Tibial nerve (tissue), 4 donors: ENCODE measurements around the gene CFAP46. TPM values are rescaled to one million over a fixed set of nuclear protein-coding genes. Genes with fewer than 3 reads are reported as not detected.

Experiments used
- DNase-seq, 2 donors: peaks; one replicate each; pipeline ENCODE4 v3.0.0-alpha.2; 2019; ENCODE audit warnings: low spot score in 2 of 2
- H3K27ac ChIP-seq, 4 donors: fragments of 200-600 bp; sonication (generic) in 3 of 4; one replicate each; pipeline ENCODE4 v1.5.1; 2017 to 2019; ENCODE audit warnings: mild to moderate bottlenecking in 1 of 4
- H3K27me3 ChIP-seq, 2 donors: fragments of 200-600 bp; sonication (generic) in 1 of 2; one replicate each; pipeline versions ENCODE4 v1.5.1 to v1.6.0; 2017 to 2019
- H3K36me3 ChIP-seq, 3 donors: fragments of 200-600 bp; sonication (generic); one replicate each; pipeline ENCODE4 v1.5.1; 2018 to 2019
- H3K4me1 ChIP-seq, 4 donors: fragments of 200-600 bp; sonication (generic) in 3 of 4; one replicate each; pipeline ENCODE4 v1.5.1; 2017 to 2019
- H3K4me3 ChIP-seq, 4 donors: fragments of 200-600 bp; sonication (generic) in 3 of 4; one replicate each; pipeline ENCODE4 v1.5.1; 2017 to 2019; ENCODE audit warnings: mild to moderate bottlenecking in 1 of 4, moderate library complexity in 1 of 4
- H3K9me3 ChIP-seq, 4 donors: fragments of 200-600 bp; sonication (generic) in 3 of 4; one replicate each; pipeline ENCODE4 v1.5.1; 2017 to 2019
- EP300 ChIP-seq, 2 donors: sonication (generic); formaldehyde crosslinking; IDR thresholded peaks; one replicate each; pipeline ENCODE4 v1.6.1; 2017; ENCODE audit warnings: antibody characterized with exemption in 2 of 2, mild to moderate bottlenecking in 1 of 2
- POLR2A ChIP-seq, 2 donors: fragments of 450-650 bp; IDR thresholded peaks; one replicate each; pipeline ENCODE4 v1.6.1; 2017; ENCODE audit warnings: antibody characterized with exemption in 2 of 2, mild to moderate bottlenecking in 2 of 2, moderate library complexity in 2 of 2
- WGBS, 2 donors: methylation state at CpG; one replicate each; pipeline ENCODE4 v1.1.5; 2018; 5-methylcytosine and 5-hydroxymethylcytosine counted together
- total RNA-seq, 4 donors: library from RNA; depleted of rRNA; stranded (reverse); fragments of >200 nt; gene quantifications; one replicate each; pipeline ENCODE4 v1.1.0, GENCODE V29; 2016
- TF ChIP-seq, protein P1 (sequence below), 5 experiments: fragments of 200-600 bp in 3 of 5; fragments of 450-650 bp in 2 of 5; sonication (generic) in 3 of 5; IDR thresholded peaks; one replicate each; pipeline ENCODE4 v1.5.1; 2016 to 2019; ENCODE audit warnings: antibody characterized with exemption in 5 of 5, mild to moderate bottlenecking in 3 of 5, moderate library complexity in 2 of 5

The CFAP46 gene
- total RNA-seq, 4 donors from 2014 or later: 0.90 to 1.4 TPM; not detected in 2

DNA sequence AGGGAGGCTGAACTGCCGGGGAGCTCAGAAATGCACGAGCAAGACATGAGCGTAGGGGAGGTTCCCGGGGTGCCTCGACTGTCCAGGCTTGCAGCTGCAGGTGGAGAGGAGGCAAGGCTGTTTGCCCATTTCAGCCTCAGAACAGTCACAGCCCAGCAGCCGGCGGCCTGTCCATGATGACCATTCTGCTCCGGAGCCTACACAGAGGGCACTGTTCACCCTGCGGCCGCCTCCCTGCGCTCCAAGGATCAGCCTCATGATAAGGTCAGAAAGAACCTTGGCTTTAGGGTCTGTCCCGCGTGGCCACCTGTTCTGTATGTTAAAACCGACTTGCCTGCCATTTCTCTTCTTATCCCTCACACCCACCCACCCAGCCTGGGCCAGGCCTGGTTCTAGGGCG lies 21.9 kb upstream of the CFAP46 start:
- Histone ChIP-seq H3K27me3 (peaks cover 0 to 20% of the 10 kb centered on the region in 2 donors), H3K36me3 (no peaks in the 10 kb centered on the region), H3K9me3 (no peaks in the 10 kb centered on the region), H3K27ac (no peak overlapping the region), H3K4me1 (peaks cover 0 to 19% (median 2%) of the 10 kb centered on the region in 4 donors), H3K4me3 (no peak overlapping the region)
- no peak for DNase-seq
- 89 to 90% methylated on average over 15 of the region's 15 CpGs for WGBS, 2 donors
- TF ChIP-seq POLR2A (IDR thresholded peaks at IDR 0.05): no peak
- TF ChIP-seq, protein P1, sequence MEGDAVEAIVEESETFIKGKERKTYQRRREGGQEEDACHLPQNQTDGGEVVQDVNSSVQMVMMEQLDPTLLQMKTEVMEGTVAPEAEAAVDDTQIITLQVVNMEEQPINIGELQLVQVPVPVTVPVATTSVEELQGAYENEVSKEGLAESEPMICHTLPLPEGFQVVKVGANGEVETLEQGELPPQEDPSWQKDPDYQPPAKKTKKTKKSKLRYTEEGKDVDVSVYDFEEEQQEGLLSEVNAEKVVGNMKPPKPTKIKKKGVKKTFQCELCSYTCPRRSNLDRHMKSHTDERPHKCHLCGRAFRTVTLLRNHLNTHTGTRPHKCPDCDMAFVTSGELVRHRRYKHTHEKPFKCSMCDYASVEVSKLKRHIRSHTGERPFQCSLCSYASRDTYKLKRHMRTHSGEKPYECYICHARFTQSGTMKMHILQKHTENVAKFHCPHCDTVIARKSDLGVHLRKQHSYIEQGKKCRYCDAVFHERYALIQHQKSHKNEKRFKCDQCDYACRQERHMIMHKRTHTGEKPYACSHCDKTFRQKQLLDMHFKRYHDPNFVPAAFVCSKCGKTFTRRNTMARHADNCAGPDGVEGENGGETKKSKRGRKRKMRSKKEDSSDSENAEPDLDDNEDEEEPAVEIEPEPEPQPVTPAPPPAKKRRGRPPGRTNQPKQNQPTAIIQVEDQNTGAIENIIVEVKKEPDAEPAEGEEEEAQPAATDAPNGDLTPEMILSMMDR (IDR thresholded peaks at IDR 0.05): no peak
- TF ChIP-seq EP300 (IDR thresholded peaks at IDR 0.05): no peak

DNA sequence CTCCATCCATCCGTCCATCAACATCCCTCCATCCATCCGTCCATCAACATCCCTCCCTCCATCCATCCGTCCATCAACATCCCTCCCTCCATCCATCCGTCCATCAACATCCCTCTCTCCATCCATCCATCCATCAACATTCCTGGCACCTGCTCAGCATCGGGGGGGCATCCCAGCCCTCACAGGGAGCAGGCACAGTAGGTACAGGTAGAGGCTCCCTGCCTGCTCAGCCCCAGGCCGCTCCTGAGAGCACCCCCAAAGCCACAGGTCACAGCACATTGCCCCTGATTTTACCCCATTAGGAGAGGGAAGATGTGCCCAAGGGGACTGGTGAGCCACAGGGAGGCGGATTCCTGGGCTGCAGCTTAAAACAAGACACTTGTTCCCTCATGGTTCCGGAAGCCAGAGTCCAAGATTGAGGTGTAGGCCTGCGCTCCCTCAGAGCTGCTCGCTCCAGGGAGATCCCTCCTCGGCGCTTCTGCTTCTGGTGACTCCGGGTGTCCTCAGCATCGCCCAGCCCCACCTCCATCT lies 21.1 kb upstream of the CFAP46 start:
- 93 to 95% methylated on average over 14 of the region's 14 CpGs for WGBS, 2 donors
- peaks cover 0 to 20% of the 10 kb centered on the region in 2 donors for H3K27me3 ChIP-seq
- no peak overlapping the region for H3K27ac ChIP-seq
- no peak for TF ChIP-seq EP300 (IDR thresholded peaks at IDR 0.05)
- H3K36me3 ChIP-seq: no peaks in the 10 kb centered on the region
- no peak overlapping the region for H3K4me3 ChIP-seq
- H3K4me1 ChIP-seq: peaks cover 0 to 19% (median 2%) of the 10 kb centered on the region in 4 donors
- no peak for DNase-seq
- H3K9me3 ChIP-seq: no peaks in the 10 kb centered on the region

DNA sequence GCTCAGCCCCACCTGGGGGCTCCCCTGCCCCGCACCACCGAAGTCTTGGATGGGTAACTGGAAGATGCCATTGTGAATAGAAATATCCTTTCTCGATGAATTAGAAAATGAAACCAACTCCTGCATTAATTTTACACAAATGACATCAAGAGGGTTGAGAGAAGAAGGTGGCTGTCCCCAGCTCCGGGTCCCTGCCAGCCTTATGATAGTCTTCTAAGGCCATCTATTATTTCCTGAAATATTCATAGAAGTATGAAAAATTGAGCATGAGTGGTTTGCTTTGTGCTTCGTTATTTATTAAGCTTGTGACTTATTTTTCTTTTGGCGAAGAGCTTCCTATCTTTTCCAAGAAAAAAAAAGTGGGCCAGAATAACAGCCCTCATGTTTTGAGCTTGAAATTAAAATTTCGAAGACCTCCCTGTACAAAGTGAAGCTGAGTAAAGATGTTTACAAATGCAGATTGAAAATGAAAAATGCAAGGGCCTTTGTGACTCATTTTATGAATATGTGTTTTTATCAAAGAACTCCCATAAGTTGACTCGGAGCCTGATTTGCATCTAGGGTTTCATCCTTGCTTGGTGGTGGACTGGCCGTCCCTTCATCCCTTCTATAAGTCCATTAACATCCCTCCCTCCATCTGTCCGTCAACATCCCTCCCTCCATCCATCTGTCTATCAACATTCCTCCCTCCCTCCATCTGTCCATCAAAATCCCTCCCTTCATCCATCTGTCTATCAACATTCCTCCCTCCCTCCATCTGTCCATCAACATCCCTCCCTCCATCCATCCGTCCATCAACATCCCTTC lies 20.5 kb upstream of the CFAP46 start:
- peak overlapping the region in 1 of 4 donors; percentile 47 for H3K27ac ChIP-seq
- DNase-seq: no peak
- no peaks in the 10 kb centered on the region for H3K9me3 ChIP-seq
- TF ChIP-seq, protein P1 (IDR thresholded peaks at IDR 0.05): no peak
- TF ChIP-seq POLR2A (IDR thresholded peaks at IDR 0.05) (no peak), EP300 (IDR thresholded peaks at IDR 0.05) (no peak)
- peak overlapping the region; percentile 38 to 66 (median 60) for H3K4me3 ChIP-seq
- H3K27me3 ChIP-seq: peaks cover 0 to 20% of the 10 kb centered on the region in 2 donors
- H3K4me1 ChIP-seq: peaks cover 0 to 19% (median 2%) of the 10 kb centered on the region in 4 donors
- WGBS, 2 donors: 40 to 43% methylated on average over 11 of the region's 11 CpGs
- no peaks in the 10 kb centered on the region for H3K36me3 ChIP-seq

DNA sequence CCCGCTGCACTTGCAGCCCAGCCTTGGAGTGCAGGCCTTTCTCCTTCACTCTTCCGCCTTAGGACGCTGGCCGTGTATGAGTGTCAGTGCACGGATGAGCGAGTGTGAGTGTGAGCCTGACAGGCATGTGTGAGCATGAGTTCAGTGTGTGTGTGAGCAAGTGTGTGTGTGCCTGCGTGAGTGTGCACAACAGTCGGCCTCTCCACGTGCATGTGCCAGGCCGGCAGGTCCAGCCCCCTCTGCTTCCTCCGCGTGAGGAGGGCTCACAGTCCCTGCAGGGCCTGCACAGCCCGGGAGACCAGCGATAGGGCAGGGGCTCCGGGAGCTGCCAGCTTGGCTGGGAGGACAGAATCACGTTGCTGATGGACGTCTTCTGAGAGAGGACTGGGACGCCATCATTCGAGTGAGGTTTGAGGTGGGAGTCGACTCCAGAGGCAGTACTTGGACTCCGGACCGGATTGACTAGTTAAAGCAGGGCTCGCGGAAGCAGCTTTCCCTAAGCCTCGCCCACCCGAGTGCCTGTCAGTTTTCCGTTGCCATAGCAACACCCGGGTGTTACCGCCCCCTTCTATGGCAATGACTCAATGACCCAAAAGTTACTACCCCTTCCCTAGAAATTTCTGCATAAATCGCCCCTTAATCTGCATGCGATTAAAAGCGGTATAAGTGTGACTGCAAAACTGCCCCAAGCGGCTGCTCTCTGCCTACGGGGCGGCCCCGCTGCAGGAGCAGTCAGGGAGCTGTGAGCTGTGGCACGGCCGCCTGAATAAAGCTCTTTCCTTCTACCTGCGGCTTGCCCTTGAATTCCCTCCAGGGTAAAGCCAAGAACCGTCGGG lies 19.6 kb upstream of the CFAP46 start:
- 7 to 10% methylated on average over 35 of the region's 41 CpGs for WGBS, 2 donors
- H3K27me3 ChIP-seq: peaks cover 0 to 20% of the 10 kb centered on the region in 2 donors
- DNase-seq: peak in 1 of 2 donors; percentile 56
- peak overlapping the region in 1 of 4 donors; percentile 47 for H3K27ac ChIP-seq
- TF ChIP-seq POLR2A (IDR thresholded peaks at IDR 0.05) (no peak), EP300 (IDR thresholded peaks at IDR 0.05) (no peak)
- TF ChIP-seq, protein P1 (IDR thresholded peaks at IDR 0.05): no peak
- H3K4me1 ChIP-seq: peaks cover 0 to 19% (median 2%) of the 10 kb centered on the region in 4 donors
- no peaks in the 10 kb centered on the region for H3K9me3 ChIP-seq
- H3K4me3 ChIP-seq: peak overlapping the region; percentile 38 to 66 (median 60)
- no peaks in the 10 kb centered on the region for H3K36me3 ChIP-seq

DNA sequence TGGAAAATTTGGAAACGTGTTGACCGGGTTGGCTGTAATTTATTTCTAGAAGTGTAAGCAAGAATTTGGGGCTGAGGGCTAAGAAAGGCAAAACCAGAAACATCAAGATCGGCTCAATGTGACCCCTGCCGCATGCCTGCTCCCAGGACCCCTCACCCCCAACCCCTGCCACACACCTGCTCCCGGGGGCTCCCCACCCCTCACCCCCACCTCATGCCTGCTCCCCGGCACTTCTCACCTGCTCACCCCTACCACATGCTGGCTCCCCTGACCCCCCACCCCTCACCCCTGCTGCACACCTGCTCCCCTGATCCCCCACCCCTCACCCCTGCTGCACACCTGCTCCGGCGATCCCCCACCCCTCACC lies 19.0 kb upstream of the CFAP46 start:
- 72 to 77% methylated on average over 6 to 8 of the region's 8 CpGs for WGBS, 2 donors
- no peak for DNase-seq
- peaks cover 0 to 19% (median 2%) of the 10 kb centered on the region in 4 donors for H3K4me1 ChIP-seq

More for the DNA sequence above, 19.0 kb upstream of the CFAP46 start:
- no peaks in the 10 kb centered on the region for H3K36me3 ChIP-seq
- TF ChIP-seq, protein P1 (IDR thresholded peaks at IDR 0.05): no peak
- TF ChIP-seq EP300 (IDR thresholded peaks at IDR 0.05): no peak
- no peak for TF ChIP-seq POLR2A (IDR thresholded peaks at IDR 0.05)
- no peak overlapping the region for H3K27ac ChIP-seq
- H3K4me3 ChIP-seq: no peak overlapping the region
- H3K27me3 ChIP-seq: peaks cover 0 to 20% of the 10 kb centered on the region in 2 donors
- H3K9me3 ChIP-seq: no peaks in the 10 kb centered on the region
